Activated naive CD4-positive, alpha-beta T cell treated with anti-CD3 and anti-CD28 coated beads, Interleukin-2, amount 50 U/mL, for 24 hours (primary cell): ENCODE data around the gene BACH1.
A peak's percentile ranks its signal among the peaks of the same experiment; 100 is the strongest.
"Not testable (repeated sequence)": the region's sequence is repeated elsewhere in the genome, so short reads cannot be mapped to it uniquely, and the experiment has no call there.

Source experiments
- H3K27ac Mint-ChIP-seq: one replicate; pipeline ENCODE4 v1.8.0; 2021; ENCODE audit warnings: mild to moderate bottlenecking, mixed read lengths
- H3K27me3 Mint-ChIP-seq: one replicate; pipeline ENCODE4 v1.8.0; 2021; ENCODE audit warnings: mixed read lengths
- H3K36me3 Mint-ChIP-seq: one replicate; pipeline ENCODE4 v1.8.0; 2021; ENCODE audit warnings: mixed read lengths
- H3K4me1 Mint-ChIP-seq: one replicate; pipeline ENCODE4 v1.8.0; 2021; ENCODE audit warnings: mixed read lengths
- H3K4me3 Mint-ChIP-seq: one replicate; pipeline ENCODE4 v1.8.0; 2021; ENCODE audit warnings: mild to moderate bottlenecking, mixed read lengths
- H3K9me3 Mint-ChIP-seq: one replicate; pipeline ENCODE4 v1.8.0; 2021; ENCODE audit warnings: mixed read lengths

BACH1 gene

DNA sequence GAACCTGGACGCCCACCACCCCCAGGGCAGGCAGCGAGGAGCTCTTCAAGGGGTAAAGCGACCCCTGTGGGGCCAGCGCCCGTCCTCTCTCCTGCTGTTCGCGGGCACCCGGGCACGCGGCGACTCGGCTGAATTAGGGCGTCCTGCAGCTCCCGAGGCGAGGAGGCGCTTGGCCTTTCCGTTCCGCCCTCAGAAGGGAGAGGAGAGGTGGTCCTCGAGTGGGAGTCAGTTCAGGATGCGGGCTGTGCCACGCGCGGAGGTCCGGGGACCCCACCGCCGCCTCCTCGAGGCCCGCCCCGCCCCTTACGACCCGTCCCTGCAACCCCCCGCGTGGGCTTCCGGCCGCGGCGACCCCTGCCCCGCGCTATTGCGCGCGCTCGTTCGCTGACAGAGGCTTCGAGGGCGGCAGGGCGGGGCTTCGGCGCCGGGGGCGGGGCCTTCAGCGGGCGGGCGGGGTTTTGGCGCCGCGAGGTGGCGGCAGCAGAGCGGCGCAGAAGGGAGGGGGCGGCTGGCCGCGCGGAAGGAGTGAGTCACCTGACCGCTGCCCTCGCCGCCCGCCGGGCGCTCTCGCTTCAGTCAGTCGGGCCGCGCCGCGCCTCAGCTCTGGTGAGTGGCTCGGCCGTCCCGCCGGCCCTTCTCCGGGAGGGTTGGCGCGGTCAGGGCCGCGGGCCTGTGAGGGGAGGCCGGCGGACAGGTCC lies at the start of gene BACH1:
Gene BACH1 (plus strand): TSS at position 575 of the 698 bp plus-strand sequence. CDS start 22,359 bp downstream, outside the sequence.
- no peaks in the 10 kb centered on the region for H3K9me3 Mint-ChIP-seq
- no peaks in the 10 kb centered on the region for H3K27me3 Mint-ChIP-seq
- H3K4me3 Mint-ChIP-seq: peak within 1 kb of the TSS; percentile 94
- peak within 1 kb of the TSS; percentile 95 for H3K27ac Mint-ChIP-seq
- peaks cover 5% of the 10 kb centered on the region for H3K36me3 Mint-ChIP-seq
- H3K4me1 Mint-ChIP-seq: peaks cover 79% of the 10 kb centered on the region

DNA sequence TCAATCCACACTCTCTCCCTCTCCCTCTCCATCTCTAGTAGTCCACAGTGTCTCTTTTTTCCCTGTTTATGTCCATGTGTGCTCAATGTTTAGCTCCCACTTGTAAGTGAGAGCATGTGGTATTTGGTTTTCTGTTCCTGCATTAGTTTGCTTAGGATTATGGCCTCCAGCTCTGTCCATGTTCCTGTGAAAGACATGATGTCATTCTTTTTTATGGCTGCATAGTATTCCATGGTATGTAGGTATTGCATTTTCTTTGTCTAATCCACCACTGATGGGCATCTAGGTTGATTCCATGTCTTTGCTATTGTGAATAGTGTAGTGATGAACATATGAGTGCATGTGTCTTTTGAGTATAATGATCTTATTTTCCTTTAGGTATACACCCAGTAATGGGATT lies 49.4 kb upstream of the BACH1 start:
- not testable (repeated sequence) for H3K4me1 Mint-ChIP-seq, H3K9me3 Mint-ChIP-seq, H3K27me3 Mint-ChIP-seq, H3K36me3 Mint-ChIP-seq, H3K4me3 Mint-ChIP-seq, H3K27ac Mint-ChIP-seq

DNA sequence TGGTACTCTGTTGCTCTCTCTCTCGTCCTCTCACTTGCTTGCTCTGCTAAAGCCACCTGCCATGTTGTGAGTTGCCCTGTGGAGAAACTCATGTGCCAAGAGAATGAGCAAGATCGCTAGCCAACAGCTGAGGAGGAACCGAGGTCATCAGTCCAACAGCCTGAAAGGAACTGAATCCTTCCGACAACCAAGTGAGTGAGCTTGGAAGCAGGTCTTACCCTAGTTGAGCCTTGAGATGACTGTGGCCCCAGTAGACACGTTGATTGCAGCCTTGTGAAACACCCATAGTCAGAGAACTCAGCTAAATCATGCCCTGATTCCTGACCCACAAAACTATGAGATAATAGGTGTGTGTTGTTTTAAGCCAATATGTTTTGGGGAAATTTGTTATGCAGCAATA lies 48.1 kb upstream of the BACH1 start:
- Mint-ChIP-seq H3K27me3 (no peaks in the 10 kb centered on the region), H3K9me3 (peaks cover 7% of the 10 kb centered on the region), H3K4me1 (peaks cover under 1% of the 10 kb centered on the region), H3K36me3 (peaks cover 5% of the 10 kb centered on the region), H3K27ac (no peak overlapping the region), H3K4me3 (no peak overlapping the region)

DNA sequence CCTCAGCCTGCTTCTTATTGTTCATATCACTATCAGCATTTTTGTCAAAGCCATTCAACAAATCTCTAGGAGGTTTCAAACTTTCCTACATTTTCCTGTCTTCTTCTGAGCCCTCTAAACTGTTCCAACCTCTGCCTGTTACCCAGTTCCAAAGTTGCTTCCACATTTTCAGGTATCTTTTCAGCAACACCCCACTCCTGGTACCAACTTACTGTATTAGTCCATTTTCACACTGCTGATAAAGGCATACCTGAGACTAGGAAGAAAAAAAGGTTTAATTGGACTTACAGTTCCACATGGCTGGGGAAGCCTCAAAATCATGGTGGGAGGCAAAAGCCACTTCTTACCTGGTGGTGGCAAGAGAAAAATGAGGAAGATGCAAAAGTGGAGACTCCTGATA lies 44.9 kb upstream of the BACH1 start:
- H3K27me3 Mint-ChIP-seq: not testable (repeated sequence)

DNA sequence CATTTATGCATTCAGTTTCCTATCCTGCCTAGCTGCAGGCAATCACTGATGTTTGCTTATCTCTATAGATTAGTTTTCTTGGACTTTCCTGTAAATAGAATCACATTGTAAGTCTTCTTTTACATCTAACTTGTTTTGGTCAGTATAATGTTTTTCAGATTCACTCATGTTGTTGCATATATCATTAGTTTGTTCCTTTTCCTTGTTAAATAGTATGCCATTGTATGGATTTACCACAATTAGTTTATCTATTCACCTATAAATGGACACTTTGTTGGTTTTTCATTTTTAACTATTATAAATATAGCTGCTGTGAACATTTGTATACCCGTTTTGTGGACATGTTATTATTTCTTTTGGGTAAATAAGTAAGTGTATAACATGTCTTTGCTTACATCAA lies 44.2 kb upstream of the BACH1 start:
- no peaks in the 10 kb centered on the region for H3K27me3 Mint-ChIP-seq
- H3K36me3 Mint-ChIP-seq: peaks cover 5% of the 10 kb centered on the region
- no peaks in the 10 kb centered on the region for H3K4me1 Mint-ChIP-seq
- H3K27ac Mint-ChIP-seq: no peak overlapping the region
- H3K9me3 Mint-ChIP-seq: peaks cover 7% of the 10 kb centered on the region
- H3K4me3 Mint-ChIP-seq: no peak overlapping the region

More for the DNA sequence above, 44.9 kb upstream of the BACH1 start:
- H3K4me1 Mint-ChIP-seq, H3K27ac Mint-ChIP-seq, H3K36me3 Mint-ChIP-seq, H3K4me3 Mint-ChIP-seq, H3K9me3 Mint-ChIP-seq: not testable (repeated sequence)

DNA sequence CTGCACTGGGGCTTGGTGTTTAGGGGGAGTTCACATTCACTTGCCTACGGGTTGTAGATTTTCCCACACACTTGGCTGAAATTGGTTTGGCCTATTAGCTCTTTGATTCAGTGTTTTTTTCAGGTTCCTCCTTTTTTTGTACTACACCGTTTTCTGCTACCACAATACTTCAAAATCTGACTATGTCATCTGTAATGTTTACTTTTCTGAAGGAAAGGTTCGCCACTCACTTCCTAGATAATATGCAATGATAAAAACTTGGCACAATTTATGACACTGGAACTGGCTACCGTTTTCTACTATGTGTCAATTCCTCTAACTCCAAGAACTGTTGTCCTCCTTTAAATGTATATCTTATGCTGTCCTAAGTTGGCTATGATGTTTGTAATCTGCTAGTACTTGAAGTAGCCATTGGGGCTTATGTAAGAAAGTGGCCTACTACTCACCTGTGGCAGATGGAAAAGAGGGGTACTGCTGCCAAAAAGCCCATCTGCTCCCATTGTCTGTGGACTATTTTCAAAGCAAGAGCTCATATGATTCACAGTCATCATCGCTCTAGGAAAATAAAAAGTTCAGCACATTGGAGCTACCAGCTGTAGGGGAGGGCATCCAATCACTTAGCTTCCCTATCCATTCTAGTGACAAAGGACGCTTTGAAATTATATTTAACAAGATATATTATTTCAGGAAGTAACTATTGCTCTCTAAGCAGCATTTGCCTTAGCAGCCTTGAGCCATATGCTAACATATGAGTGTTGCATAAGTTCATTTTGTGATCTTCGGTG lies 42.4 kb upstream of the BACH1 start:
- H3K27me3 Mint-ChIP-seq: no peaks in the 10 kb centered on the region
- H3K36me3 Mint-ChIP-seq: peaks cover 5% of the 10 kb centered on the region
- H3K27ac Mint-ChIP-seq: no peak overlapping the region
- no peak overlapping the region for H3K4me3 Mint-ChIP-seq
- no peaks in the 10 kb centered on the region for H3K4me1 Mint-ChIP-seq
- peaks cover 7% of the 10 kb centered on the region for H3K9me3 Mint-ChIP-seq

DNA sequence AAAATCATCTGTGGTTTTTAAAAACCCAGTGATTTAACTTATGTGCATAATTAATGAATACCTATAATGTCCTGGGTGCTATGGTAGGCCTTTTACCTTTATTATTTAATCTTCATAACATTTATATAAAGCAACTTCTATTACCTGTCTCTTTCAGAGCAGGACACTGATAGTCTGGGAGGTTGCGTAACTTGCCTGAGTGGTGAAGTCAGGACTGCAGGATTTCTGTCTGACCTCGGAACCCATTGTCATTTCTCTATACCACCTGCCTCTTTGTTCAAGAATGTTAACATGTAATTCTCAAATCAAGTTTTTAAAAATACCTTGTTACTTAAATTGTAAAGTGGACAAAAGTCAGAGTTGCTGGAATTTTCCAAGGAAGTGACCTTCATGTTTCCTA lies 41.0 kb upstream of the BACH1 start:
- peaks cover 5% of the 10 kb centered on the region for H3K36me3 Mint-ChIP-seq
- H3K4me3 Mint-ChIP-seq: no peak overlapping the region

DNA sequence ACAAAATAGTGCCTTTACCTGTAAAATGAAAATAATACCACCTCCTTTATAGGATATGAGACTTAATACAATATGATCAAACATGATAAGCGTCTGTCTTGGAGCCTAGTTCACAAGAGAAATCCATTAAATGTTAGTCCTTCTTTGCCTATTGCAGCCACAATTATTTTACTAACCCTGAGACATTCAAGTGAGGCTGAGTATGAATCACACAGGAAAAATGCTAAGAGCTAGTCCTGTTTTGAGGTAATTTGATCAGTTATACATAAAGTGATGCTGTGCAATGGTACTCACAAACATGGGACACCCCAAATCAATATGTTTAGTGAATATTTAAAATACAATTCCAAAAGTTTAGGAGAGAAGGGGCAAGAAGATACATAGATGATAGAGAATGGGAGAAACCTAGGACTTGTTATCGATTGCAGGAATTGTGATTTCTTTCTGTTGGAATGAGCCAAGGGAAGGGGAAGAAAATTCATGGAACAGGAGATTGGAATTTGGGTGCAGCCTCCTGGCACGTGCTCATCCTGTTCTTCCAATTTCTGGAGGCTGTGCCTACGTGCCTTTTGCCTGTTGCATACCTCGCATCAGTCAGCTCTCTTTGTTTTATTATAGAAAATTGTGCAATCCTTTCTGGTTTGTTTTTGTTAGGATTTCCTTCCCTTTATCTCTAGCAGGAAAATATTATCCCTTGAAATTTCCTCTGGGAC lies 39.9 kb upstream of the BACH1 start:
- Mint-ChIP-seq H3K27me3 (peaks cover 2% of the 10 kb centered on the region), H3K4me1 (no peaks in the 10 kb centered on the region), H3K36me3 (peaks cover 3% of the 10 kb centered on the region), H3K4me3 (no peak overlapping the region), H3K27ac (no peak overlapping the region), H3K9me3 (peaks cover 4% of the 10 kb centered on the region)

More for the DNA sequence above, 41.0 kb upstream of the BACH1 start:
- Mint-ChIP-seq H3K27me3 (peaks cover 2% of the 10 kb centered on the region), H3K4me1 (no peaks in the 10 kb centered on the region), H3K27ac (no peak overlapping the region), H3K9me3 (peaks cover 7% of the 10 kb centered on the region)

DNA sequence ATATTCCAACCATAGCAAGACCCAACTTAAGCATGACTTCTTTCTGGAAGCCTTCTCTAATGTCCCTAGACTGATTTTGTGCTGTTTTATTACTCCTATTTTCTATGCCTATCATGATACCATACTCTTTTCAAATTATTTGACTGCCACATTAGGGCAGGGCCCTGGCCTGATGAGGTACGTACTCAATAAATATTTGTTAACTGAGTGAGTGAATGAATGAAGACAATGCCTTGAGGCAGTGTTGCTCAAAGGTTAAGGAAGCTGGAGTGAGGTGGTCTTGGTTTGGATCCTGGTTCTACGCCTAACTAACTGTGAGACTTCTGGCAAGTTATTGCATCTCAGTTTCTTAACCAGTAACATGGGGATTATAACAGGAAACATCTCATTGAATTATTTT lies 38.3 kb upstream of the BACH1 start:
- Mint-ChIP-seq H3K9me3 (no peaks in the 10 kb centered on the region), H3K36me3 (no peaks in the 10 kb centered on the region), H3K27ac (no peak overlapping the region), H3K4me3 (no peak overlapping the region), H3K27me3 (peaks cover 2% of the 10 kb centered on the region), H3K4me1 (peaks cover 7% of the 10 kb centered on the region)

DNA sequence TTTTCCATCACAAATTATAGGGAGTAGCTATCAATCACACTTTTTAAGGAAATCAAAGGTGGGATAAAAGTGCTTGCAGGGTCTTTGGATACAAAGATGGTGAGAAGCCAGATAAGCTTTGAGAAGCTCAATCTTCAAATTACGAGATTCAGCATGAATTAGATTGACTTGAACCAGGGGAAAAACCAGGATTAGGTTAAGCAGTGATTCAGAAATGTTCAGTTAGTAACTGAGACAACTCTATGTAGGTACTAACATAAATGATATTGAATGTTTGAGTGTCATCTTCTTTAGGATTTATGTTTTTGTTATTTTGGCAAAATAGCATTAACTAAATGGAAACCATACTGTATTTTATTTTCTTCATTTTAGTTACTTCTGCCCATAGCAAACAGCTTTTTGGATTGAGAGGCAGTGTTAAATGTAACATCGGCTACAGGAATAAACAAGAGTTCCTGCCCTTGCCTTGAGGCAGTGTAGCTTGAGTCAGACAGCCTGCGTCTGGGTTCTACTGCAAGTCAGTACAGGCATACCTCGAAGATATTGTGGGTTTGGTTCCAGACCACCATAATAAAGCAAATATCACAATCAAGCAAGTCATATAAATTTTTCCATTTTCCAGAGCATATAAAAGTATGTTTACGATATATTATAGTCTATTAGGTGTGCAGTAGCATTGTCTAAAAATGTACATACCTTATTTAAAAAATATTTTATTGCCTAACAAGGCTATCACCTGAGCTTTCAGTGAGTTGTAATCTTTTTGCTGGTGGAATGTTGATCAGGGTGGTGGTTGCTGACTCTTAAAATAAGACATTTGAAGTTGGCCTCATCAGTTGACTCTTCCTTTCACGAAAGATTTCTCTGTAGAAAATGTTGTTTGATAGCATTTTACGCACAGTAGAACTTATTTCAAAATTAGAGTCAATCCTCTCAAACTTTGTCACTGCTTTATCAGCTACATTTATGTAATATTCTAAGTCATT lies 36.9 kb upstream of the BACH1 start:
- no peak overlapping the region for H3K27ac Mint-ChIP-seq

DNA sequence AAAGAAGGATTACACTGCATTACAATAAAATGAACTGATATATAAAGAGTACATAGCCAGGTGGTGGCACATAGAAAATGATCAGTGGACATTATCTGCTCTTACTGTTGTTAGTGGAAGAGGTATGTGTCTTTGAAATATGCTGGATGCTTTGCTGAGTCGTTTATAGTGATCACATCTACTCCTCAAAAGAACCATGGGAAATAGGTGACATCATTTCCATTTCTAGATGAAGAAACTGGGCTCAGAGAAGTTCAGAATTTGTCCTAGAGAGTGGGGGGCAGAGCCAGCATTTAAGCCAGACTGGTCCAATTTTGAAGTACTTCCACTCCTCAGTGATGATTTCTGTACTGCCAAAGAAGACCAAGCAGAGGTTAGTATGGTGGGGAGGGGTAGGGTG lies 34.0 kb upstream of the BACH1 start:
- Mint-ChIP-seq H3K4me3 (no peak overlapping the region), H3K36me3 (no peaks in the 10 kb centered on the region), H3K27me3 (peaks cover 2% of the 10 kb centered on the region), H3K27ac (peak overlapping the region; percentile 57), H3K9me3 (no peaks in the 10 kb centered on the region), H3K4me1 (peaks cover 18% of the 10 kb centered on the region)

More for the DNA sequence above, 36.9 kb upstream of the BACH1 start:
- H3K4me3 Mint-ChIP-seq: no peak overlapping the region
- no peaks in the 10 kb centered on the region for H3K9me3 Mint-ChIP-seq
- peaks cover 2% of the 10 kb centered on the region for H3K27me3 Mint-ChIP-seq
- H3K4me1 Mint-ChIP-seq: peaks cover 18% of the 10 kb centered on the region
- no peaks in the 10 kb centered on the region for H3K36me3 Mint-ChIP-seq

DNA sequence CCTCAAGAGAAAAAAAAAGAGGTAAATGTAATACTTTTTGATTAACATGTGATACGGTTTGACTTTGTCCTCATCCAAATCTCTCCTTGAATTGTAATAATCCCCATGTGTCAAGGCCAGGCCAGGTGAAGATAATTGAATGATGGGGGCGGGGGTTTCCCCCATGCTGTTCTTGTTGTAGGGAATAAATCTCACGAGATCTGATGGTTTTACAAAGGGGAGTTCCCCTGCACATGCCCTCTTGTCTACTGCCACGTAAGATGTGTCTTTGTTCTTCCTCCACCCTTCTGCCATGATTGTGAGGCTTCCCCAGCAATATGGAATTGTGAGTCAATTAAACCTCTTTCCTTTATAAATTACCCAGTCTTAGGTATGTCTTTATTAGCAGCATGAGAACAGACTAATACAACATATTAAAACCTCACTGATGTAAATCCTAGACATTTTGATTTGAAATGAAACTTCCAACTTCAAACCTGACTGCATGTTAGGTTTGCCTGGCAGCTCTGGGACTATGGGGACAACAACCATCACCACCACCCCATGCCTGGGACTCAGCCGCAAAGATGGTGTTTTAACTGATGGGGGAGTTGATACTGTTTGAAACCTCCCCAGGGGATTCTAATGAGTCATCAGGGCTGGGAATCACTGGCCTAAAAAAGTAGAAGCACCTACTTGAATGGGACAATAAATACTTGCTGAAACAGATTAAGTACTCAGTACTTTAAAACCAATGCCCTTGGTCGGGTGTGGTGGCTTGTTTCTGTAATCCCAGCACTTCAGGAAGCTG lies 32.8 kb upstream of the BACH1 start:
- H3K4me3 Mint-ChIP-seq: peak overlapping the region; percentile 27
- peaks cover 18% of the 10 kb centered on the region for H3K4me1 Mint-ChIP-seq
- peaks cover 2% of the 10 kb centered on the region for H3K27me3 Mint-ChIP-seq
- no peaks in the 10 kb centered on the region for H3K36me3 Mint-ChIP-seq
- H3K27ac Mint-ChIP-seq: peak overlapping the region; percentile 64
- no peaks in the 10 kb centered on the region for H3K9me3 Mint-ChIP-seq

DNA sequence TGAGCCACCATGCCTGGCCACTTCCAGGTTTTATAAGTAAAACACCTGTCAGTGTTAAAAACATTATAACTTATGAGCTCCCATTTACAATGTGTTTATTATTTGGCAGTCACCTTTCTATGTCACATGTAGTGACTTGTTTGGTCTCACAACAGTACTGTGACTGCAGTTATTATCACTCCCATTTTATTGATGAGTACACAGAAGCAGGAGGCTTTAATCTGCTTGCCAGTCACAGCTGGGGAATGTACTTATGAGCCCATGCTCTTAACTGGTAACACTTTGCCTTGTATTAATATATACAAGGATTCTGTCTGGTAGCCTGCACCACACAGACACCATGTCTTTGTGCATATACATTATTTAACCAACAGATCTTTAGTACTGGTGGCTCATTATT lies 31.1 kb upstream of the BACH1 start:
- Mint-ChIP-seq H3K27me3 (peaks cover under 1% of the 10 kb centered on the region), H3K27ac (no peak overlapping the region), H3K36me3 (no peaks in the 10 kb centered on the region), H3K9me3 (no peaks in the 10 kb centered on the region), H3K4me3 (no peak overlapping the region), H3K4me1 (peaks cover 18% of the 10 kb centered on the region)

DNA sequence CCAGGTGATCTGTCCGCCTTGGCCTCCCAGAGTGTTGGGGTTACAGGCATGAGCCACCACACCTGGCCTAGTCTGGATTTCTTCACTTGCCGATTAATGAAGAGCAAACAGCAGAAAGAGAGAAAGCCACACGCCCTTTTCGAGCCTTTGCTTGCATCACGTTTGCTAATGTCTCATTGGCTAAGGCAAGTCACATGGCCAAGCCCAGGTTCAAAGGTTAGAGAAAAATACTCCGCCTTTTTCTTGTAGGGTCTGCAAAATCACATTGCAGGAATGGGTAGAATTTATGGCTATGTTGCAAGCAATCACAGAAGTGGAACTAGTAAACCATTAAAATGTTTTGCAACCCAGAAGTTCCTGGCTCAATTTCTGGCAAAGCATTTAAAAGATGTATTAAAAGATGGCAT lies 26.8 kb upstream of the BACH1 start:
- Mint-ChIP-seq H3K4me3 (no peak overlapping the region), H3K27ac (no peak overlapping the region), H3K4me1 (no peaks in the 10 kb centered on the region), H3K9me3 (no peaks in the 10 kb centered on the region), H3K36me3 (no peaks in the 10 kb centered on the region), H3K27me3 (no peaks in the 10 kb centered on the region)
